ENCODE measurements around the gene RORC. TPM values are rescaled to one million over a fixed set of nuclear protein-coding genes. Genes with fewer than 3 reads are reported as not detected.

RORC gene
- total RNA-seq, 1 experiment from 2014 or later: 1.3 TPM

DNA sequence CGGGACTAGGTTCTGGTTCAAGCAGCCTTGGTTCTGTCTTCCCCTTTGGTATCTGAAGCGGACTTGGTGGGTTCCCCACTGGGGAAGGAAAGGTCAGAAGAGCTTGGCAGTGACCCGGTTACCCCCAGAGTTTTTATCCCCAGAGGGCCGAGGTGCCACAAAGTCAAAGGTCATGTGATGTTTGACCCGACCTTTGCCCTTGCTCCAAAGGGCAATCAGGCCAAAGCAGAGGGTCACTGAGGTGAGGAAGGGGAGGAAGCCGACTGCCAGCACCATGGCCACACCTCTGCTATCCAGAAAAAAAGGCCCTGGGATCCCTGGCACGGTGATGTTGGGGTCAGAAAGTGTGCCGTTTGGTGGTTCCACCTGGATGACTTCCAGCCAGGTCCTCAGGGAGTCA, 30.8 kb downstream of the RORC start (continued):
- TF ChIP-seq ZBTB33 (IDR thresholded peaks at IDR 0.05; ENCODE audit: extremely low read depth, insufficient replicate concordance, low read length) (no peak), CBX3 (IDR thresholded peaks at IDR 0.05; ENCODE audit: low read depth) (no peak)

- TF ChIP-seq JUND (IDR thresholded peaks at IDR 0.05) (no peak), YY1 (IDR thresholded peaks at IDR 0.05; ENCODE audit: extremely low read depth, insufficient replicate concordance, low read depth, low read length) (no peak), SIN3A (IDR thresholded peaks at IDR 0.05; ENCODE audit: low read depth) (no peak), EGR1 (IDR thresholded peaks at IDR 0.05; ENCODE audit: low read depth) (no peak), ZFX (IDR thresholded peaks at IDR 0.05) (no peak), TCF7L2 (IDR thresholded peaks at IDR 0.05; ENCODE audit: borderline replicate concordance, extremely low read depth, insufficient read depth, insufficient read length) (no peak), RAD21 (IDR thresholded peaks at IDR 0.05; ENCODE audit: low read depth) (no peak), FOSL1 (IDR thresholded peaks at IDR 0.05; ENCODE audit: low read depth) (no peak), EZH2 (IDR thresholded peaks at IDR 0.05) (no peak)
- Histone ChIP-seq H2AFZ (ENCODE audit: low read depth, low read length, poor library complexity, severe bottlenecking) (no peak overlapping the region), H3K9ac (ENCODE audit: low read length) (no peak overlapping the region), H3K4me3 (replicated peaks in 1 of 2; ENCODE audit: low read depth in 1 of 2, low read length in 2 of 2) (no peak overlapping the region), H4K20me1 (ENCODE audit: insufficient read depth) (no peaks in the 10 kb centered on the region), H3K36me3 (ENCODE audit: control insufficient read depth in 1 of 2, insufficient read depth in 2 of 2, low read length in 2 of 2) (no peaks in the 10 kb centered on the region), H3K27ac (ENCODE audit: low read depth, low read length) (no peak overlapping the region), H3K9me3 (ENCODE audit: control insufficient read depth in 1 of 2, insufficient read depth in 1 of 2, low read depth in 1 of 2, low read length in 2 of 2) (no peaks in the 10 kb centered on the region), H3K79me2 (ENCODE audit: insufficient read depth, low read length) (no peaks in the 10 kb centered on the region), H3K9me2 (ENCODE audit: insufficient read depth) (no peaks in the 10 kb centered on the region), H3K4me2 (ENCODE audit: low read length) (no peak overlapping the region), H3K27me3 (ENCODE audit: insufficient read depth, low read length) (peaks cover 37% of the 10 kb centered on the region), H3K4me1 (ENCODE audit: control insufficient read depth in 1 of 2, insufficient read depth in 2 of 2, low read length in 2 of 2) (no peaks in the 10 kb centered on the region)
- ChIA-PET POLR2A (no interaction called here), RAD21 (ENCODE audit: low non-redundant PET in 1 of 2, low total read pairs in 2 of 2, uncharacterized antibody in 2 of 2, unreplicated experiment in 2 of 2) (no interaction called here), CTCF (no interaction called here)
- DNase-seq (ENCODE audit: low read depth, low spot score) (no peak), ATAC-seq (no peak)
- intact Hi-C loops (cut with micrococcal nuclease): no loop called here
- no TSS peak for BruUV-seq (replicated peaks)
These were observed 32.2 kb downstream of the RORC start for GRCh38 chr1:151799179-151800022.
